OCI-LY1 (cell line): ENCODE measurements around the gene RELB.

Source experiments
- H2AFZ ChIP-seq: fragments of 200-600 bp; sonication (generic), shearing (Covaris generic); 2 replicates; pipeline ENCODE4 v1.6.0; 2014; ENCODE audit warnings: antibody characterized with exemption, mild to moderate bottlenecking, low read length
- H3F3A ChIP-seq: fragments of 200-600 bp; sonication (generic), shearing (Covaris generic); 2 replicates; pipeline ENCODE4 v1.6.0; 2014; ENCODE audit warnings: mild to moderate bottlenecking, antibody characterized with exemption, low read length, moderate library complexity; ENCODE audit not compliant: insufficient read depth
- H3K27ac ChIP-seq: fragments of 200-600 bp; sonication (generic); 2 replicates; pipeline ENCODE4 v1.5.1; 2014; ENCODE audit warnings: low read length, mixed run types, mild to moderate bottlenecking, low read depth; ENCODE audit not compliant: poor library complexity, severe bottlenecking
- H3K27me3 ChIP-seq: fragments of 200-600 bp; sonication (generic); 2 replicates; pipeline ENCODE4 v1.6.0; 2014; ENCODE audit warnings: antibody characterized with exemption, mild to moderate bottlenecking, low read length, moderate library complexity; ENCODE audit not compliant: insufficient read depth
- H3K36me3 ChIP-seq: fragments of 200-600 bp; sonication (generic); 2 replicates; pipeline ENCODE4 v1.6.1; 2014; ENCODE audit warnings: mild to moderate bottlenecking, antibody characterized with exemption, low read length, moderate library complexity, mixed read lengths; ENCODE audit not compliant: insufficient read depth
- H3K4me1 ChIP-seq: fragments of 200-600 bp; sonication (generic); 2 replicates; pipeline ENCODE4 v1.5.1; 2014; ENCODE audit warnings: mild to moderate bottlenecking, low read length, moderate library complexity; ENCODE audit not compliant: insufficient read depth, severe bottlenecking
- H3K4me2 ChIP-seq: fragments of 200-600 bp; sonication (generic), shearing (Covaris generic); 2 replicates; pipeline ENCODE4 v1.6.1; 2014; ENCODE audit warnings: low read length
- H3K4me3 ChIP-seq: fragments of 200-600 bp; sonication (generic); 2 replicates; pipeline ENCODE4 v1.5.1; 2014; ENCODE audit warnings: low read length, low read depth, mild to moderate bottlenecking, mixed read lengths; ENCODE audit not compliant: poor library complexity, severe bottlenecking
- H3K79me2 ChIP-seq: fragments of 200-600 bp; shearing (Covaris generic); 2 replicates; pipeline ENCODE4 v1.6.1; 2016; ENCODE audit warnings: mixed run types, low read length, mixed read lengths; ENCODE audit not compliant: insufficient read depth
- H3K9ac ChIP-seq: fragments of 200-600 bp; sonication (generic), shearing (Covaris generic); 2 replicates; pipeline ENCODE4 v1.6.1; 2014; ENCODE audit warnings: mild to moderate bottlenecking, low read length, mixed read lengths
- H3K9me2 ChIP-seq: fragments of 200-600 bp; sonication (generic), shearing (Covaris generic); 2 replicates; pipeline ENCODE4 v1.6.1; 2014; ENCODE audit warnings: low read depth, mild to moderate bottlenecking, low read length, mixed read lengths
- H3K9me3 ChIP-seq: fragments of 200-600 bp; shearing (Covaris generic); 2 replicates; pipeline ENCODE4 v1.6.1; 2014; ENCODE audit warnings: low read length, mixed read lengths
- H4K20me1 ChIP-seq: fragments of 200-600 bp; sonication (generic), shearing (Covaris generic); 2 replicates; pipeline ENCODE4 v1.6.0; 2016; ENCODE audit warnings: mild to moderate bottlenecking, low read length; ENCODE audit not compliant: insufficient read depth
- EZH2 ChIP-seq: fragments of 200-600 bp; sonication (generic), shearing (Covaris generic); IDR thresholded peaks from 2 replicates; pipeline ENCODE4 v1.8.0; 2017; ENCODE audit warnings: borderline replicate concordance, mixed run types, mild to moderate bottlenecking, antibody characterized with exemption, low read length, moderate library complexity, mixed read lengths
- TF ChIP-seq, protein P1 (sequence below): fragments of 200-600 bp; sonication (generic), shearing (Covaris generic); IDR thresholded peaks from 2 replicates; pipeline ENCODE4 v1.5.1; 2017; ENCODE audit warnings: mild to moderate bottlenecking, antibody characterized with exemption, low read length, moderate library complexity, mixed read lengths

Gene RELB

DNA sequence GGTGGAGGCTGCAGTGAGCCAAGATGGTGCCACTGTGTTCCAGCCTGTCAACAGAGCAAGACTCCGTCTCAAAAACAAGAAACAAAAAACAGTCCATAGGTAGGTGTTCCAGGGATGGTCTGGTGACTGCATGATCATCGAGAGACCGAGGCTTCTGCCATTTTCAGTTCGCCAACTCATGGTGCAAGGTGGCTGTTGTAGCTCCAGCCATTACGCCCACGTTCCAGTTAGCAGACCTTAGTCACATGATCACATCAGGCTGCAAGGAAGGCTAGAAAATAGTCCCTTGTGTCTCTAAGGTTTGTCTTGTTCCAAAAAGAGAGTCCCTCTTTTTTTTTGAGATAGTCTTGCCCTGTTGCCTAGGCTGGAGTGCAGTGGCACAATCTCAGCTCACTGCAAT is 34.5 kb downstream of the RELB start:
- Histone ChIP-seq H3F3A (no peaks in the 10 kb centered on the region), H3K4me2 (no peak overlapping the region), H3K27me3 (no peaks in the 10 kb centered on the region), H3K27ac (no peak overlapping the region), H3K4me3 (no peak overlapping the region), H3K4me1 (peaks cover 14% of the 10 kb centered on the region), H3K79me2 (peaks cover 18% of the 10 kb centered on the region), H3K9me3 (no peaks in the 10 kb centered on the region), H4K20me1 (no peaks in the 10 kb centered on the region), H3K9ac (no peak overlapping the region), H2AFZ (no peak overlapping the region), H3K36me3 (peaks cover 71% of the 10 kb centered on the region), H3K9me2 (no peaks in the 10 kb centered on the region)
- TF ChIP-seq, protein P1, sequence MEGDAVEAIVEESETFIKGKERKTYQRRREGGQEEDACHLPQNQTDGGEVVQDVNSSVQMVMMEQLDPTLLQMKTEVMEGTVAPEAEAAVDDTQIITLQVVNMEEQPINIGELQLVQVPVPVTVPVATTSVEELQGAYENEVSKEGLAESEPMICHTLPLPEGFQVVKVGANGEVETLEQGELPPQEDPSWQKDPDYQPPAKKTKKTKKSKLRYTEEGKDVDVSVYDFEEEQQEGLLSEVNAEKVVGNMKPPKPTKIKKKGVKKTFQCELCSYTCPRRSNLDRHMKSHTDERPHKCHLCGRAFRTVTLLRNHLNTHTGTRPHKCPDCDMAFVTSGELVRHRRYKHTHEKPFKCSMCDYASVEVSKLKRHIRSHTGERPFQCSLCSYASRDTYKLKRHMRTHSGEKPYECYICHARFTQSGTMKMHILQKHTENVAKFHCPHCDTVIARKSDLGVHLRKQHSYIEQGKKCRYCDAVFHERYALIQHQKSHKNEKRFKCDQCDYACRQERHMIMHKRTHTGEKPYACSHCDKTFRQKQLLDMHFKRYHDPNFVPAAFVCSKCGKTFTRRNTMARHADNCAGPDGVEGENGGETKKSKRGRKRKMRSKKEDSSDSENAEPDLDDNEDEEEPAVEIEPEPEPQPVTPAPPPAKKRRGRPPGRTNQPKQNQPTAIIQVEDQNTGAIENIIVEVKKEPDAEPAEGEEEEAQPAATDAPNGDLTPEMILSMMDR = no peak
- TF ChIP-seq EZH2 = no peak

- TF ChIP-seq, protein P1 = no peak
- no peak for TF ChIP-seq EZH2
- Histone ChIP-seq H3K4me3 (no peak overlapping the region), H3K9me2 (no peaks in the 10 kb centered on the region), H4K20me1 (no peaks in the 10 kb centered on the region), H3K9ac (no peak overlapping the region), H2AFZ (no peak overlapping the region), H3K36me3 (peaks cover 77% of the 10 kb centered on the region), H3K4me1 (peaks cover 28% of the 10 kb centered on the region), H3K79me2 (peaks cover 30% of the 10 kb centered on the region), H3F3A (no peaks in the 10 kb centered on the region), H3K4me2 (no peak overlapping the region), H3K9me3 (no peaks in the 10 kb centered on the region), H3K27ac (no peak overlapping the region), H3K27me3 (no peaks in the 10 kb centered on the region)
Measured at GRCh38 chr19:45037393-45038169, 36.3 kb downstream of the RELB start.

DNA sequence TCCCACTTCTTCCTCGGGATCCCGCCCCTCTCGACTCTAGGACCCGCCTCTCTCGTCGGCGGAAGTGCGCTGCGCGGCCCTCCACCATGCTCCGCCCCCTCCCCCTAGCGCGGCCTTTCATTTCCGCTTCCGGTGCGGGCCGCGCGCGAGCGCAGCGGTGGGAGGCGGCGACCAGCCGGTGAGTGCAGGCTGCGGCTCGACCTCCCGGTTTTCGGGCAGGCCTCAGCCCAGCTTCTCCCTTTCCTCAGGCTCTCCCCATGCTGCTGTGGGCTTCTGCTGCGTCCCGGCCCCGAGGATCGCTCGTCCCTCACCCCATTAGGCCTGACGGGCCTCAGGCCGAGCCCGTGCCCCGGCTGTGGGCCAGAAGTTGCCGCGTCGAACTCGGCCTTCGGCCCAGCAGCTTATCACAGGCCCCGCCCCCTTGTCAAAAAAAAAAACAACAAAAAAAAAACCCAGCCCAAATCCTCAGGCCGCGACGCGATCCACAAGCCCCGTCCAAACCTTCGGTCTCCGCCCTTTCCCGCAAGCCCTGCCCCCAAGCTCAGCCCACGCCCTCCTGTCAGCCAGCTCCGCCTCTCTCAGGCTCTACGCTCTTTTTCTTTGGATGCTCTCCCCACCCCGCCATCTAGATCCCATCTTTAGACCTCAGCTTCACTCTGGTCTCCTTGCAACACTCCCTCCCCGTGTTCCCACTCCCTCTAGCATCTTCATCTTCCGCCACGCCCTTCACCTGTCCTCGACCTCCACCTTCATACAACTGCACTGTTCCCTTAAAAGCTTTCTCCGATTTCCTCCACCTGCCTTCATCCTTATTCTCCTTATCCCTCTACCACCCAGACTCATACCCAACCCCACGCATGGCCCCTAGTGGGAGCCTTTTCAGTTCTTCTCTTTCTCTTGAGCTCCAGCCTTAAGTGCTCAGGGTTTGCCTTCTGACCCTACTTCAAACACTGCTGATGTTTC is 37.9 kb downstream of the RELB start, which contains the start of gene CLASRP:
Gene CLASRP (plus strand): TSS at position 115 of the 963 bp plus-strand sequence. CDS start 1,168 bp downstream, outside the sequence.
- H3K9me2 ChIP-seq = no peaks in the 10 kb centered on the region
- TF ChIP-seq EZH2 = no peak
- TF ChIP-seq, protein P1 = 0 out of 2 replicates have a peak, but pooled peaks have one; percentile 5
- H2AFZ ChIP-seq = no peak within 1 kb of the TSS
- H3K27ac ChIP-seq = peak within 1 kb of the TSS; percentile 88
- no peaks in the 10 kb centered on the region for H4K20me1 ChIP-seq
- peak within 1 kb of the TSS; percentile 99 for H3K4me2 ChIP-seq
- no peaks in the 10 kb centered on the region; the same call in 1 of the 2 replicates for H3F3A ChIP-seq
- H3K27me3 ChIP-seq = no peaks in the 10 kb centered on the region
- H3K4me1 ChIP-seq = peaks cover 29% of the 10 kb centered on the region
- peak within 1 kb of the TSS; percentile 99 for H3K9ac ChIP-seq
- peak within 1 kb of the TSS; percentile 99 for H3K4me3 ChIP-seq
- H3K9me3 ChIP-seq = no peaks in the 10 kb centered on the region
- peaks cover 81% of the 10 kb centered on the region for H3K36me3 ChIP-seq
- H3K79me2 ChIP-seq = peaks cover 30% of the 10 kb centered on the region
